Mucosa of descending colon (tissue), 3 donors: ENCODE results near the gene RRP12. TPM values are rescaled to one million over a fixed set of nuclear protein-coding genes. Genes with fewer than 3 reads are reported as not detected.

Source experiments
- ATAC-seq: fragments of 200-7000 bp; cut with Tn5 transposase; one replicate; pipeline ENCODE4 v1.9.1; 2020; ENCODE audit warnings: mild to moderate bottlenecking, moderate library complexity
- DNase-seq, 3 donors: peaks; one replicate each; pipeline ENCODE4 v3.0.0-alpha.2; 2020
- H3K36me3 ChIP-seq: fragments of 200-600 bp; one replicate; pipeline ENCODE4 v1.8.0; 2021; ENCODE audit warnings: low read depth, mild to moderate bottlenecking
- H3K4me1 ChIP-seq: fragments of 200-600 bp; one replicate; pipeline ENCODE4 v1.8.0; 2021; ENCODE audit warnings: low read depth, mild to moderate bottlenecking
- H3K4me3 ChIP-seq: fragments of 200-600 bp; one replicate; pipeline ENCODE4 v1.8.0; 2021; ENCODE audit warnings: mild to moderate bottlenecking
- H3K9me3 ChIP-seq: fragments of 200-600 bp; one replicate; pipeline ENCODE4 v1.8.0; 2021; ENCODE audit warnings: mild to moderate bottlenecking
- intact Hi-C, 2 donors: fragments of 100-400 bp; cut with DNase I in 1 of 2; cut with micrococcal nuclease in 1 of 2; formaldehyde crosslinking; loops; one replicate each; pipeline versions ENCODE4 v1.11.0 to v1.11.1; 2022; cut with DNase I, micrococcal nuclease
- total RNA-seq, 3 donors: library from RNA; stranded (reverse); fragmentation: NEBNext Ultra II Directional in 2 of 3; extraction: Animal tissue kit (Norgen Biotek cat#: 25700) in 2 of 3; gene quantifications; one replicate each; pipeline versions ENCODE4 v1.2.1 to v1.2.4, GENCODE V29; 2021 to 2023
- TF ChIP-seq, protein P1 (sequence below): fragments of 200-600 bp; IDR thresholded peaks from one replicate; pipeline ENCODE4 v1.8.0; 2022; ENCODE audit warnings: antibody characterized with exemption, mild to moderate bottlenecking
- donor health status: DM: no; HTN: no; CAD: no; lungs with moderate emphysema.
- donor health status: DM: no; HTN: no; CAD: no.
- donor health status: DM: no; HTN: yes; CAD: no.

The RRP12 gene
- total RNA-seq, 3 donors from 2014 or later = 14.6 to 19.4 (median 16.9) TPM

DNA sequence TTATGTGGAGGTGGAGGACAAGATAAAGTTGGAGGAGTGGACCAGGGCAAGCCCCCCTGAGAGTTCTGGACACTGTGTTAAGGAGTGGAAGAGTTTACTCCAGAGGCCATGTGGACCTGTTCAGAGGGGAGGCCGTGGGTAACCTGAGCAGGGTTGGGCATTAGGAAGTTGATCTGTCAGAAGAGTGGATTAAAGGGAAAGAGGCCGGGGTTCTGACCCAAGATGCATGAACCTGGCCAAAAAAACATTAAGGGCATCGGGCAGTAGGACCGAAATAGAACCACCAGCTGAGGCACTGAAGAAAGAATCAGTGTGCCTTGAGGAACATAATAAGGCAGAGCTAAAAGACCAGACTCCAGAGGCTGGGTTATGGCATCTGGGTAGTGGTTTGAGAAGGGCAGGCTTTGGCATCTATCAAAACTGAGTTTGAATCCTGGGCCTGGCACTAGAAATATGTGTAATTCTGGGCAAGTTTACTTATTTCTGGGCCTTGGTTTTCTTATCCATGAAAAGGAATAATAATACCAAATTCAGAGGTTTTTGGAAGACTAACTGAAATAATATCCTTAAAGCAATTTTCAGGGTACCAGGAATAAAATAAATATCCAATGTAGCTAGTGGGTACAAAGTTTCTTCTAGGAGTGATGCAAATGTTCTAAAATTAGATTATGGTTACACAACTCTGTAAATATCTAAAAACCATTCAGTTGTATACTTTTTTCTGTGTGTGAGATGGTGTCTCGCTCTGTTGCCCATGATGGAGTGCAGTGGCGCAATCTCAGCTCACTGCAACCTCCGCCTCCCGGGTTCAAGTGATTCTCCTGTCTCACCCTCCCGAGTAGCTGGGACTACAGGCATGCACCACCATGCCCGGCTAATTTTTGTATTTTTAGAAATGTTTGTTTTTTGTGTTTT is 93.0 kb downstream of the RRP12 start:
- TF ChIP-seq, protein P1, sequence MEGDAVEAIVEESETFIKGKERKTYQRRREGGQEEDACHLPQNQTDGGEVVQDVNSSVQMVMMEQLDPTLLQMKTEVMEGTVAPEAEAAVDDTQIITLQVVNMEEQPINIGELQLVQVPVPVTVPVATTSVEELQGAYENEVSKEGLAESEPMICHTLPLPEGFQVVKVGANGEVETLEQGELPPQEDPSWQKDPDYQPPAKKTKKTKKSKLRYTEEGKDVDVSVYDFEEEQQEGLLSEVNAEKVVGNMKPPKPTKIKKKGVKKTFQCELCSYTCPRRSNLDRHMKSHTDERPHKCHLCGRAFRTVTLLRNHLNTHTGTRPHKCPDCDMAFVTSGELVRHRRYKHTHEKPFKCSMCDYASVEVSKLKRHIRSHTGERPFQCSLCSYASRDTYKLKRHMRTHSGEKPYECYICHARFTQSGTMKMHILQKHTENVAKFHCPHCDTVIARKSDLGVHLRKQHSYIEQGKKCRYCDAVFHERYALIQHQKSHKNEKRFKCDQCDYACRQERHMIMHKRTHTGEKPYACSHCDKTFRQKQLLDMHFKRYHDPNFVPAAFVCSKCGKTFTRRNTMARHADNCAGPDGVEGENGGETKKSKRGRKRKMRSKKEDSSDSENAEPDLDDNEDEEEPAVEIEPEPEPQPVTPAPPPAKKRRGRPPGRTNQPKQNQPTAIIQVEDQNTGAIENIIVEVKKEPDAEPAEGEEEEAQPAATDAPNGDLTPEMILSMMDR = no peak
- Histone ChIP-seq H3K4me3 (no peak overlapping the region), H3K36me3 (no peaks in the 10 kb centered on the region)

DNA sequence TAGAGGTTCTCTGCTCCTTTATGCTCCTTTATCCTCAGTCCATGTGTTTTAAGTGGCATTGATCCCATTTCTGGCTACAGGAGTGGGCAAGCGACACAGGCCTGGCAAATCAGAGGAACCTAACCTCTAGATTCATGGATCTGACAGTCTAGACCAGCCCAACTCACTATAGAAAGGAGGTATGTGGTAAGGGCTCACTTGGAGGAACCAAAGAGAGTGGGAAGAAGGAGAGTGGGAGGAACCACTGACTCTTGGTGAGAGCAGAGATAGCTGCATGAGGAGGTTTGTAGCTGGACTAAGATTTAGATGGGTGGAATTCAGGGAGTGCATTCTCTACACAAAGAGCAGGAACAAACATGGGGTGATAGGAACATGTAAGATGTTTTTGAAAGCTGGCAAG is 93.7 kb downstream of the RRP12 start:
- intact Hi-C loops = no loop called here
- Histone ChIP-seq H3K9me3 (no peaks in the 10 kb centered on the region), H3K4me3 (no peak overlapping the region), H3K4me1 (no peaks in the 10 kb centered on the region), H3K36me3 (no peaks in the 10 kb centered on the region)
- TF ChIP-seq, protein P1 = no peak
- DNase-seq = no peak
- no peak for ATAC-seq

More for the DNA sequence above, 93.0 kb downstream of the RRP12 start:
- ATAC-seq (no peak), DNase-seq (no peak)
- Histone ChIP-seq H3K9me3 (no peaks in the 10 kb centered on the region), H3K4me1 (no peaks in the 10 kb centered on the region)
- intact Hi-C loops = no loop called here

Other genes with a start within 250 kb of the RRP12 start
- gene SLIT1, start 215.4 kb downstream of the RRP12 start, total RNA-seq = 1 to 10 TPM in 1 of 3 donors, under 1 TPM in 2; 0.17 to 1.1 (median 0.24) TPM
- gene ARHGAP19, start 108.7 kb downstream of the RRP12 start, total RNA-seq = 10 to 100 TPM in 1 of 3 donors, 1 to 10 TPM in 2; 5.9 to 10.7 (median 8.8) TPM
- 1 to 10 TPM; 4.7 to 9.6 (median 7.2) TPM for gene FRAT1, start 82.1 kb downstream of the RRP12 start, total RNA-seq
- gene FRAT2, start 66.6 kb downstream of the RRP12 start, total RNA-seq = 10 to 100 TPM; 26.2 to 42.5 (median 33.3) TPM
- 100 to 1,000 TPM; 173 to 244 (median 186) TPM for gene PGAM1, start 24.9 kb upstream of the RRP12 start, total RNA-seq
- gene EXOSC1, start 44.7 kb upstream of the RRP12 start, total RNA-seq = 10 to 100 TPM; 20.7 to 30.9 (median 21.3) TPM
- gene ZDHHC16, start 44.8 kb upstream of the RRP12 start, total RNA-seq = 10 to 100 TPM; 28.8 to 37.0 (median 29.5) TPM
- gene MMS19, start 97.1 kb upstream of the RRP12 start, total RNA-seq = 10 to 100 TPM; 45.7 to 48.5 (median 47.0) TPM
- gene UBTD1, start 97.6 kb upstream of the RRP12 start, total RNA-seq = 1 to 10 TPM in 2 of 3 donors, under 1 TPM in 1; 0.49 to 7.3 (median 3.4) TPM
- under 1 TPM; 0.29 to 0.75 (median 0.35) TPM for gene ANKRD2, start 171.4 kb upstream of the RRP12 start, total RNA-seq
- gene HOGA1, start 183.0 kb upstream of the RRP12 start, total RNA-seq = under 1 TPM in 2 of 3 donors, not detected in 1; 0.29 to 0.47 TPM
- gene C10orf62, start 188.4 kb upstream of the RRP12 start, total RNA-seq = not detected
- gene MORN4, start 232.2 kb upstream of the RRP12 start, total RNA-seq = 1 to 10 TPM; 1.9 to 2.7 (median 2.6) TPM
- 10 to 100 TPM; 11.2 to 13.7 (median 11.7) TPM for gene PI4K2A, start 239.3 kb upstream of the RRP12 start, total RNA-seq